ENCODE data around the gene SPACDR. TPM values are rescaled to one million over a fixed set of nuclear protein-coding genes. Genes with fewer than 3 reads are reported as not detected.
A peak's percentile ranks its signal among the peaks of the same experiment; 100 is the strongest.
"Not testable (repeated sequence)": the region's sequence is repeated elsewhere in the genome, so short reads cannot be mapped to it uniquely, and the experiment has no call there.

The SPACDR gene
- total RNA-seq, 1 donor: 0.27 TPM

DNA sequence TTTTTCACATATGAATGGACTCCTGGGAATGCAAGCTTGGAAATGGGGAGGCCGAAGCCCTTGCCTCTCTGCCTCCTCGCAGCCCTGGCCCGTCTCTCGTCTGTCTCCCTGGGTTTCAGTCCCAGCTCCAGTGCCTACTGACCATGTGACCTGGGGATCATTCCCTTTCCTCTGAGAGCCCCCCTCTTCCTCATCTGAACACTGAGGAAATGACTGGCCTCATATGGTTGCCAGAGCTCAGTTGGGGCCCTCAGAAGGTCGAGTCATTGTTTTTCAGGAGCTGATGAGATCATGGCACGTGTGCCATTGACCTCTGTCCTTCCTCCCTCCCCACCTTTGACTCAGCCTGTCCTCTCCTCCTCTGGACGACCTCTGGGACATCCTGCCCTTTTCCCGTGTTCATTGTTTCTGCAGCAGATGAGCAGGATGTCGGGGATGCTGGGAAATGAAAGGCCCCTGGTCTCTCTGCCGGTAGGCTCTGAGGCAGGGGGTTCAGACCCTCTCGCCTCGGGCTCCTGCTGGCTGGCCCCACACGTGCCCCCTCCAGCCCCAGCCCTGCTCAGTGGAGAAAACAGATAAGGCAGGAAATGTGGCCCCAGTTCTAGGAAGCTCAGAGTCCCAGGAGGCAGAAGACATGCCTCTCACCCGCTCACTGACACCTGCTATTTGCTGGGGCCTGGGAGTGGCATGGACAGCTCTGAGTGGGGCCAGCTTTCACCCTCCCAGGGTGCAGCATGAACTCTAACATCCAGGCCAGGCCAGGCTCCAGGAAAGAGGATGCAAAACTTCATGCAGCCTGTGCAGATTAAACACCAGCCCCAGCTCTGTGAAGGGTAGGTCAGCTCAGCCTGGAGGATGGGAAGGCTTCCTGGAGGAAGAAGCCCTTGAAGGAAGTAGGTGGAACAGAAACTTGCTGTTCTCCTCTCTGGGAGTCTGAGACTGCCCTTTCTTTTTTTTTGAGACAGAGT lies 19.5 kb downstream of the SPACDR start:
- no peak overlapping the region for H3K4me3 ChIP-seq (ENCODE audit: low read depth, low read length)
- DNase-seq (ENCODE audit: low read depth): peak; percentile 56
- no peak for TF ChIP-seq CTCF (IDR thresholded peaks at IDR 0.05; ENCODE audit: insufficient read depth, low read length)

DNA sequence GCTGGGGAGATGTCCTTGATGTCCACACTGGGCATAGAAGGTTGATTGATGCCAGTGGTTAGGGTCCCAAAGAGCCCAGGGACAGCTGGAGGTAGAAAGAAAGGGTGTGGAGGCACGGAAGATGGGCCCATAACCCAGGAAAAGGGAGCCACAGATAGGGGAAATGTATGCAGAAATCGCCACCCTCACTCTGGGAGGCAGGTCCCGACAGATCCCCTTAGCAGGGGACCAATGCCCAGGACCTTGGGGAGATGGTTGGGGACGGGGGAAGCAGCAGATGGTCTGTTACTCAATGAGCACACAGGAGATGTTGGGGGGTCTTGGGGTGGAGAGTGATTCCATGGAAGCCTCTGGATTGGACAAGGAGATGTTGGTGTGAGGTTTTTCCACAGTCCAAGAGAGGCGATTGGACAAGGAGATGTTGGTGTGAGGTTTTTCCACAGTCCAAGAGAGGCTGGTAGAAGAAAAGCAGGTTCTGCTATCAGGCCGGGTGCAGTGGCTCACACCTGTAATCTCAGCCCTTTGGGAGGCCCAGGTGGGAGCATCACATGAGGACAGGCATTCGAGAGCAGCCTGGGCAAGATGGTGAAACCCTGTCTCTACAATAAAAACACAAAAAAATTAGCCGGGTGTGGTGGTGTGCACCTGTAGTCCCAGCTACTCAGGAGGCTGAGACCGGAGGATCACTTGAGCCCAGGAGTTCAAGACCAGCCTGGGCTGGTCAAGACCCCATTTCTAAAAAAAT lies 20.8 kb downstream of the SPACDR start:
- no peak for TF ChIP-seq CTCF (IDR thresholded peaks at IDR 0.05; ENCODE audit: insufficient read depth, low read length)
- no peak overlapping the region for H3K4me3 ChIP-seq (ENCODE audit: low read depth, low read length)
- no peak for DNase-seq (ENCODE audit: low read depth)

DNA sequence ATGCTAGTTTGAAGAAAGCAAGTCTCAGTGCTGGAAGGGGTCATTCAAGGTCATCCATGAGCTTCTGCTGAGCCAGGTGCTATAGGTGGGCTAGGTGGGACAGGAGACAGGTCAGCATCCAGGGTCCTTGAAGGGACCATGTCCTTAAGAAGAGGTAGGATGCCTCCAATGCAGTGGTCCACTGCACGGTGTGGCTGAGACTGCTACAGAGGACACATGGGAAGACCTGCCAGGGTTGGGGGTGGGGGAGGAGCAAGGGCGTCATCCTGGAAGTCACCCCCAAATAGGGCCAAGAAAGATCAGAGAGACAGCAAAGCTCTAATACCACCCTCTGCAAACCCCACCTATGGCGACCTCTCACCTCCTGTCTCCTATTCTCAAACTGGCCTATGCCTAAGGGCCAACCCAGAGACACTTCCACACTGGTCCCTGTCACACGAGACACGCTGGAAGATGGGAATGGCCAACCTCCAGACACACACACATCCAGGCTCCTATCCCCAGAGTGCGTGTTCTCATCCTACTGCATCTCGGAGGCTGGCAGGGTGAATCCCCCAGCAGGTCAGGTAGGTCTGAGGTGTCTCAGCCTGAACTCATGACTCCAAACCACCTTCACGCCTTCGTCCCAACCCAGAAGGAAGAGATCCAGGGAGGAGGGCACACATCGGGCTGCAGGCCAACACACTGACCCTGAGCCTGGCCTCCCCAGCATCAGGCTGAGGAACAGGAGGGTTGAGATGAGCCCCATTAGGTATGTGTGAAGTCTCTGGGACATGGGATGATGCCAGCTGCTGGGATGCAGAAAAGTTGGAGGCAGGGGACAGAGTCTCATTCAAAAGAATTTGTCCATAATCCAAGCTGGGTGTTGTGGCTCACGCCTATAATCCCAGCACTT lies 22.2 kb downstream of the SPACDR start:
- DNase-seq (ENCODE audit: low read depth): no peak
- no peak for TF ChIP-seq CTCF (IDR thresholded peaks at IDR 0.05; ENCODE audit: insufficient read depth, low read length)
- H3K4me3 ChIP-seq (ENCODE audit: low read depth, low read length): no peak overlapping the region

DNA sequence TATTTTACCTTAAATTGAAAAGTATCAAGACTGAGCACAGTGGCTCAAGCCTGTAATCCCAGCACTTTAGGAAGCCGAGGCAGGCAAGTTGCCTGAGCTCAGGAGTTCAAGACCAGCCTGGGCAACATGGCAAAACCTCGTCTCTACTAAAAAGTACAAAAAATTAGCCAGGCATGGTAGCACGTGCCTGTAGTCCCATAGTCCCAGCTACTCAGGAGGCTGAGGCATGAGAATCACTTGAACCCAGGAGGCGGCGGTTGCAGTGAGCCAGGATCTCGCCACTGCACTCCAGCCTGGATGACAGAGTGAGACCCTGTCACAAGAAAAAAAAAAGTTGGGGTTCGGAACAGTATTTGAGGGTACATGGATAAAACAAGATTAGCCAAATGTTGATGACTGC lies 24.8 kb downstream of the SPACDR start:
- not testable (repeated sequence) for H3K4me3 ChIP-seq (ENCODE audit: low read depth, low read length); DNase-seq (ENCODE audit: low read depth)

DNA sequence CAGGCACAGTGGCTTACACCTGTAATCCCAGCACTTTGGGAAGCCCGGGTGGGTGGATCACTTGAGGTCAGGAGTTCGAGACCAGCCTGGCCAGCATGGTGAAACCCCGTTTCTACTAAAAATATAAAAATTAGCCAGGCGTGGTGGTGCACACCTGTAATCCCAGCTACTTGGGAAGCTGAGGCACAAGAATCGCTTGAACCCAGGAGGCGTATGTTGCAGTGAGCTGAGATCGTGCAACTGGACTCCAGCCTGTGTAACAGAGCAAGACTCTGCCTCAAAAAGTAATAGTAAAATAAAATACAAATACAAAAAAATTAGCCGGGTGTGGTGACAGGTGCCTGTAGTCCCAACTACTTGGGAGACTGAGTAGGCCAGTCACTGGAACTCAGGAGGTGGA lies 25.3 kb downstream of the SPACDR start:
- H3K4me3 ChIP-seq (ENCODE audit: low read depth, low read length); DNase-seq (ENCODE audit: low read depth): not testable (repeated sequence)

GRCh38 chr7:100438172-100438571 lies 25.9 kb downstream of the SPACDR start:
- TF ChIP-seq CTCF (IDR thresholded peaks at IDR 0.05; ENCODE audit: insufficient read depth, low read length): no peak
- DNase-seq (ENCODE audit: low read depth): no peak
- H3K4me3 ChIP-seq (ENCODE audit: low read depth, low read length): no peak overlapping the region

- DNase-seq (ENCODE audit: low read depth): no peak
- H3K4me3 ChIP-seq (ENCODE audit: low read depth, low read length): no peak overlapping the region
- no peak for TF ChIP-seq CTCF (IDR thresholded peaks at IDR 0.05; ENCODE audit: insufficient read depth, low read length)
Measured at GRCh38 chr7:100437150-100438100, 26.6 kb downstream of the SPACDR start.

Measured in fibroblast of the aortic adventitia (primary cell).